ENCODE data around the gene KIFC1. TPM values are rescaled to one million over a fixed set of nuclear protein-coding genes. Genes with fewer than 3 reads are reported as not detected.

The KIFC1 gene
- total RNA-seq, 6 experiments from 2014 or later, result 20.6 to 43.5 (median 38.6) TPM

- H3K27me3 Mint-ChIP-seq (ENCODE audit: insufficient read depth), result peaks cover 17% of the 10 kb centered on the region
- peak; percentile 64; the same call in 1 of the 2 replicates for TF ChIP-seq CTCF (IDR thresholded peaks at IDR 0.05)
- DNase-seq, result no peak
- H3K27ac Mint-ChIP-seq, result peak overlapping the region; percentile 100
- H3K4me3 Mint-ChIP-seq, result peak overlapping the region; percentile 98
- peaks cover 52% of the 10 kb centered on the region for H3K36me3 Mint-ChIP-seq (ENCODE audit: low read depth)
- no peaks in the 10 kb centered on the region for H3K9me3 Mint-ChIP-seq
- H3K4me1 Mint-ChIP-seq (ENCODE audit: low read depth), result peaks cover 75% of the 10 kb centered on the region
These were observed 23.1 kb downstream of the KIFC1 start for GRCh38 chr6:33414592-33415271.

DNA sequence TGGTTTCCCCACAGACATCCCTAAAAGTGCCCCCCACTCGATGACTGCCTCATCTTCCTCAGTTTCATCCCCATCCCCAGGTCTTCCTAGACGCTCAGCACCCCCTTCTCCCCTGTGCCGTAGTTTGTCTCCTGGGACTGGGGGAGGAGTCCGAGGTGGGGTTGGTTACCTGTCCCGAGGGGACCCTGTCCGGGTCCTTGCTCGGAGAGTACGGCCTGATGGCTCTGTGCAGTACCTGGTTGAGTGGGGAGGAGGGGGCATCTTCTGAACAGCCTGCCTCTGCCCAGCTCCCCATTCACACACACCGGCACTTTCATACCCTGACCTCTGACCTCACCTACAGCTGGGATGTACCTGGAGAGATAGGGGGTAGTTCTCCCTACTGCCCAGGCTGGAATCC is 24.2 kb downstream of the KIFC1 start:
- peaks cover 52% of the 10 kb centered on the region for H3K36me3 Mint-ChIP-seq (ENCODE audit: low read depth)
- peak overlapping the region; percentile 100 for H3K27ac Mint-ChIP-seq
- H3K4me1 Mint-ChIP-seq (ENCODE audit: low read depth), result peaks cover 74% of the 10 kb centered on the region

GRCh38 chr6:33416386-33417127 is 24.9 kb downstream of the KIFC1 start:
- peaks cover 77% of the 10 kb centered on the region for H3K4me1 Mint-ChIP-seq (ENCODE audit: low read depth)
- peak overlapping the region; percentile 98 for H3K4me3 Mint-ChIP-seq
- peak overlapping the region; percentile 100 for H3K27ac Mint-ChIP-seq
- H3K36me3 Mint-ChIP-seq (ENCODE audit: low read depth), result peaks cover 49% of the 10 kb centered on the region
- H3K27me3 Mint-ChIP-seq (ENCODE audit: insufficient read depth), result peaks cover 17% of the 10 kb centered on the region
- H3K9me3 Mint-ChIP-seq, result no peaks in the 10 kb centered on the region
- no peak for DNase-seq
- no peak for TF ChIP-seq CTCF (IDR thresholded peaks at IDR 0.05)

More for the DNA sequence above, 24.2 kb downstream of the KIFC1 start:
- TF ChIP-seq CTCF (IDR thresholded peaks at IDR 0.05), result no peak
- Mint-ChIP-seq H3K27me3 (ENCODE audit: insufficient read depth) (peaks cover 17% of the 10 kb centered on the region), H3K4me3 (peak overlapping the region; percentile 98), H3K9me3 (no peaks in the 10 kb centered on the region)
- DNase-seq, result no peak

DNA sequence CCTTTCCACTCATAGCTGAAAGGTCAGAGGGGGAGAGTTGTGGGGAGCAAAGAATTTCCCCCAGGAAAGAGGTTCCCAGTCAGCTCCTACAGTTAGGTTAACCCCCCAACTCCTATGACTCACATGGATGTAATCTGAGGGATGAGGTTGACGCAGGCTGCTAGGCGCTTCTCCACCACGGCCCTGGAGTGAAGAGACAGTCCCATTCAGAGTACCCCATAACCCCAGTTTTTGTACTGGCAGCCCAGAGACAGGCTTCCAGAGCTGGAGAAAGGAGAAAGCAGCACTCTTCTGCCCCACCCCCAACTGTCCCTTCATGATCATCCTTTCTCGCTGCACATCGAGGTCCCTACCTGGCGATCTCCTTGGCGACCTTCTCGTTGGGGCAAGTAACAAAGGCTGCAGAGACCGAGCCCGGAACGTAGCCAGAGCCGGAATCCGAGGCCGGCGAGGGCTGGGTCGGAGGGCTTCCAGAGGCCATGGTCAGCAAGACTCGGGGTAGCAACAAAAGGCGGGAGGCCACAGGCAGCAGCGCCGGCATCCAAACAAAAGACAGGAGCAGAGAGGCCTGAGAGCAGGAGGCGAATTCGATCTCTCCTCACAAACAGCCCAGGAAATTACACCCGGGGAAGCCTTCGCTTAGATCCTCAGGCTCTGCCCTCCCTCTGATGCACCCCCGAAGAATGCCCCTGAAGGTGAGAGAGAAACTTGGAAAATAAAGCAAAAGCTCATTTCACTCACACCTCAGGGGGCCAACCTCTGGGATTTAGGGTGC is 25.7 kb downstream of the KIFC1 start:
- peaks cover 77% of the 10 kb centered on the region for H3K4me1 Mint-ChIP-seq (ENCODE audit: low read depth)
- DNase-seq, result peak; percentile 88
- no peak for TF ChIP-seq CTCF (IDR thresholded peaks at IDR 0.05)
- peaks cover 45% of the 10 kb centered on the region for H3K36me3 Mint-ChIP-seq (ENCODE audit: low read depth)
- peak overlapping the region; percentile 100 for H3K27ac Mint-ChIP-seq
- peaks cover 16% of the 10 kb centered on the region for H3K27me3 Mint-ChIP-seq (ENCODE audit: insufficient read depth)
- peak overlapping the region; percentile 98 for H3K4me3 Mint-ChIP-seq
- H3K9me3 Mint-ChIP-seq, result no peaks in the 10 kb centered on the region

GRCh38 chr6:33417903-33418689 is 26.5 kb downstream of the KIFC1 start, which contains the start of gene CUTA:
Gene CUTA (minus strand): TSS chr6:33418107. CDS start chr6:33418000, 107 bp downstream.
- Mint-ChIP-seq H3K27ac (peak within 1 kb of the TSS; percentile 100), H3K4me3 (peak within 1 kb of the TSS; percentile 98), H3K36me3 (ENCODE audit: low read depth) (peaks cover 43% of the 10 kb centered on the region), H3K27me3 (ENCODE audit: insufficient read depth) (peaks cover 11% of the 10 kb centered on the region), H3K9me3 (no peaks in the 10 kb centered on the region), H3K4me1 (ENCODE audit: low read depth) (peaks cover 77% of the 10 kb centered on the region)
- peak; percentile 100 for DNase-seq
- TF ChIP-seq CTCF (IDR thresholded peaks at IDR 0.05), result peak; percentile 70
